ENCODE measurements around the gene NDUFAF2.
"Not testable (repeated sequence)": the region's sequence is repeated elsewhere in the genome, so short reads cannot be mapped to it uniquely, and the experiment has no call there.

NDUFAF2 gene

GRCh38 chr5:61183538-61183937, 238.5 kb downstream of the NDUFAF2 start:
- DNase-seq = no peak

- no peak for DNase-seq
Observed at GRCh38 chr5:61184708-61185107, 239.7 kb downstream of the NDUFAF2 start.

GRCh38 chr5:61186634-61187033, 241.6 kb downstream of the NDUFAF2 start:
- no peak for DNase-seq

GRCh38 chr5:61187352-61187751, 242.3 kb downstream of the NDUFAF2 start:
- DNase-seq = not testable (repeated sequence)

GRCh38 chr5:61187826-61188225, 242.8 kb downstream of the NDUFAF2 start:
- not testable (repeated sequence) for DNase-seq

GRCh38 chr5:61198606-61199005, 253.6 kb downstream of the NDUFAF2 start:
- DNase-seq = no peak

GRCh38 chr5:61200582-61201155, 255.7 kb downstream of the NDUFAF2 start:
- no peak for DNase-seq

- DNase-seq = no peak
Observed at GRCh38 chr5:61202213-61202612, 257.2 kb downstream of the NDUFAF2 start.
